SK-N-SH (cell line): ENCODE data around the gene DENND1A. TPM values are rescaled to one million over a fixed set of nuclear protein-coding genes. Genes with fewer than 3 reads are reported as not detected.

Experiments used
- CTCF ChIA-PET: fragments of 300-600, 350-600 bp; formaldehyde crosslinking; extraction: SDS; loops from one replicate; lab custom pipeline; 2021; lab: Yijun Ruan, JAX
- POLR2A ChIA-PET: fragments of 350-600 bp; sonication (Branson Sonifier 250); formaldehyde crosslinking; extraction: SDS; loops from one replicate; lab custom pipeline; 2020; ENCODE audit warnings: antibody characterized with exemption, inconsistent platforms; lab: Yijun Ruan, JAX
- DNase-seq: peaks from one replicate; pipeline ENCODE4 v3.0.0; 2012
- H2AFZ ChIP-seq: fragments of 200-600 bp; sonication (generic); 2 replicates; pipeline ENCODE4 v1.8.1; 2016; ENCODE audit warnings: antibody characterized with exemption, mild to moderate bottlenecking, low read depth
- H3F3A ChIP-seq: fragments of 200-600 bp; sonication (generic); replicated peaks from 2 replicates; pipeline ENCODE3; 2016; ENCODE audit warnings: antibody characterized with exemption, mild to moderate bottlenecking; ENCODE audit not compliant: insufficient read depth
- H3K27ac ChIP-seq, 2 experiments: fragments of 200-500 bp in 1 of 2; fragments of 200-600 bp in 1 of 2; sonication (Bioruptor generic) in 1 of 2; sonication (generic), shearing (Covaris generic) in 1 of 2; 2 replicates each; pipeline versions ENCODE4 v1.5.1 to v1.6.1; 2014 to 2016; ENCODE audit warnings: low read depth in 2 of 2, inconsistent platforms in 1 of 2, low read length in 1 of 2, mild to moderate bottlenecking in 1 of 2, mixed read lengths in 1 of 2
- H3K27me3 ChIP-seq: fragments of 200-600 bp; sonication (generic), shearing (Covaris generic); 2 replicates; pipeline ENCODE4 v1.6.1; 2016; ENCODE audit warnings: mixed run types; ENCODE audit not compliant: insufficient read depth
- H3K36me3 ChIP-seq, 2 experiments: fragments of 200-500 bp in 1 of 2; fragments of 200-600 bp in 1 of 2; sonication (Bioruptor generic) in 1 of 2; sonication (generic) in 1 of 2; replicated peaks in 1 of 2; 2 replicates each; pipeline versions ENCODE3 to v1.5.1; 2014 to 2016; ENCODE audit warnings: low read length in 1 of 2, mild to moderate bottlenecking in 1 of 2; ENCODE audit not compliant: insufficient read depth in 2 of 2, control insufficient read depth in 1 of 2
- H3K4me1 ChIP-seq, 2 experiments: fragments of 200-500 bp in 1 of 2; fragments of 200-600 bp in 1 of 2; sonication (Bioruptor generic) in 1 of 2; sonication (generic), shearing (Covaris generic) in 1 of 2; 2 replicates each; pipeline versions ENCODE4 v1.5.1 to v1.6.1; 2014 to 2016; ENCODE audit warnings: low read depth in 1 of 2, low read length in 1 of 2, mixed run types in 1 of 2; ENCODE audit not compliant: insufficient read depth in 2 of 2, control insufficient read depth in 1 of 2
- H3K4me2 ChIP-seq: fragments of 200-600 bp; sonication (generic), shearing (Covaris generic); 2 replicates; pipeline ENCODE4 v1.6.1; 2017; ENCODE audit warnings: mixed run types
- H3K4me3 ChIP-seq, 2 experiments: fragments of 200-500 bp in 1 of 2; fragments of 200-600 bp in 1 of 2; sonication (Bioruptor generic) in 1 of 2; sonication (generic), shearing (Covaris generic) in 1 of 2; 2 replicates each; pipeline versions ENCODE4 v1.5.1 to v1.8.1; 2014 to 2016; ENCODE audit warnings: low read depth in 2 of 2, inconsistent platforms in 1 of 2, low read length in 1 of 2, mild to moderate bottlenecking in 1 of 2, mixed read lengths in 1 of 2, moderate library complexity in 1 of 2
- H3K79me2 ChIP-seq: fragments of 200-600 bp; sonication (generic); 2 replicates; pipeline ENCODE4 v1.8.1; 2017; ENCODE audit warnings: mild to moderate bottlenecking; ENCODE audit not compliant: insufficient read depth
- H3K9ac ChIP-seq: fragments of 200-600 bp; sonication (generic); 2 replicates; pipeline ENCODE4 v1.6.1; 2017; ENCODE audit warnings: mixed run types
- H3K9me2 ChIP-seq: fragments of 200-600 bp; sonication (generic); 2 replicates; pipeline ENCODE4 v1.6.1; 2017; ENCODE audit warnings: mixed run types
- H3K9me3 ChIP-seq: fragments of 200-600 bp; sonication (generic); 2 replicates; pipeline ENCODE4 v1.6.1; 2017; ENCODE audit warnings: mixed run types, mild to moderate bottlenecking, moderate library complexity
- H4K20me1 ChIP-seq: fragments of 200-600 bp; sonication (generic); 2 replicates; pipeline ENCODE4 v1.6.1; 2017; ENCODE audit warnings: mild to moderate bottlenecking, mixed run types; ENCODE audit not compliant: insufficient read depth
- CHD2 ChIP-seq: fragments of 150-350 bp; IDR thresholded peaks from 2 replicates; pipeline ENCODE4 v1.6.1; 2018; ENCODE audit warnings: low read length; ENCODE audit not compliant: partially characterized antibody
- CTCF ChIP-seq: fragments of 200-600 bp; sonication (generic); IDR thresholded peaks from 2 replicates; pipeline ENCODE4 v1.6.1; 2017; ENCODE audit warnings: antibody characterized with exemption, mild to moderate bottlenecking, moderate library complexity
- ELF1 ChIP-seq: IDR thresholded peaks from 2 replicates; pipeline ENCODE4 v1.4.0; 2012
- EP300 ChIP-seq, 2 experiments: IDR thresholded peaks; 2 replicates each; pipeline versions ENCODE4 v1.4.0 to v1.6.1; 2012; ENCODE audit warnings: borderline replicate concordance in 1 of 2, low read depth in 1 of 2, low read length in 1 of 2
- FOXJ3 ChIP-seq: sonication (generic); formaldehyde crosslinking; IDR thresholded peaks from 2 replicates; pipeline ENCODE4 v1.5.1; 2020; ENCODE audit warnings: mild to moderate bottlenecking, missing genetic modification reagents
- FOXM1 ChIP-seq: IDR thresholded peaks from 2 replicates; pipeline ENCODE4 v1.4.0; 2012; ENCODE audit warnings: low read depth, mild to moderate bottlenecking
- GATA2 ChIP-seq: sonication (generic); formaldehyde crosslinking; IDR thresholded peaks from 2 replicates; pipeline ENCODE4 v1.5.0; 2020; ENCODE audit warnings: mild to moderate bottlenecking, missing genetic modification reagents
- IRF3 ChIP-seq: fragments of 150-350 bp; IDR thresholded peaks from 2 replicates; pipeline ENCODE4 v1.6.1; 2016; ENCODE audit warnings: mild to moderate bottlenecking, low read depth, low read length
- JUND ChIP-seq: IDR thresholded peaks from 2 replicates; pipeline ENCODE4 v1.4.0; 2012
- MAX ChIP-seq: IDR thresholded peaks from 2 replicates; pipeline ENCODE4 v1.4.0; 2012; ENCODE audit warnings: low read depth
- MEF2A ChIP-seq: IDR thresholded peaks from 2 replicates; pipeline ENCODE4 v1.4.0; 2012; ENCODE audit warnings: low read depth, borderline replicate concordance
- RCOR1 ChIP-seq: fragments of 150-350 bp; IDR thresholded peaks from 2 replicates; pipeline ENCODE4 v1.6.1; 2017; ENCODE audit warnings: antibody characterized with exemption, low read length
- REST ChIP-seq: IDR thresholded peaks from 2 replicates; pipeline ENCODE4 v1.6.1; 2012; ENCODE audit warnings: mild to moderate bottlenecking, low read depth, low read length, moderate library complexity
- RFX5 ChIP-seq: IDR thresholded peaks from 2 replicates; pipeline ENCODE4 v1.6.1; 2012; ENCODE audit warnings: mild to moderate bottlenecking, improper control_type of control experiment, low read length
- SIN3A ChIP-seq: IDR thresholded peaks from 2 replicates; pipeline ENCODE4 v1.6.1; 2012; ENCODE audit warnings: low read depth, mild to moderate bottlenecking, low read length, moderate library complexity, borderline replicate concordance
- TEAD4 ChIP-seq: IDR thresholded peaks from 2 replicates; pipeline ENCODE4 v1.4.0; 2012; ENCODE audit warnings: mild to moderate bottlenecking, borderline replicate concordance; ENCODE audit not compliant: insufficient read depth
- USF2 ChIP-seq: fragments of 150-350 bp; IDR thresholded peaks from 2 replicates; pipeline ENCODE4 v1.6.1; 2017; ENCODE audit warnings: antibody characterized with exemption, low read length, low read depth, borderline replicate concordance
- ZBTB33 ChIP-seq: IDR thresholded peaks from 2 replicates; pipeline ENCODE4 v1.4.0; 2012; ENCODE audit warnings: low read depth, borderline replicate concordance
- WGBS: methylation state at CpG from one replicate; pipeline ENCODE4 v1.1.6; 2017; ENCODE audit warnings: low lambda C conversion rate; 5-methylcytosine and 5-hydroxymethylcytosine counted together
- polyA plus RNA-seq, 3 experiments: library from polyadenylated mRNA; depleted of rRNA; stranded (reverse); fragments of >200 nt; gene quantifications; 2 replicates each; pipeline ENCODE4 v1.2.3, GENCODE V29; 2012

DENND1A gene
- polyA plus RNA-seq, 1 of the 3 experiments (the other 2 are of a cell fraction): 25.4 TPM

GRCh38 chr9:123686829-123687192 lies 243.1 kb downstream of the DENND1A start:
- no peaks in the 10 kb centered on the region for H4K20me1 ChIP-seq
- no peak overlapping the region for H2AFZ ChIP-seq
- H3K27me3 ChIP-seq: no peaks in the 10 kb centered on the region
- H3K9me3 ChIP-seq: no peaks in the 10 kb centered on the region
- POLR2A ChIA-PET: no interaction called here
- H3K4me1 ChIP-seq: no peaks in the 10 kb centered on the region; a peak in 2 of 4 replicates
- H3F3A ChIP-seq: no peaks in the 10 kb centered on the region
- H3K4me3 ChIP-seq: no peak overlapping the region
- 96% methylated on average over 3 of the region's 3 CpGs for WGBS
- H3K36me3 ChIP-seq: no peaks in the 10 kb centered on the region
- H3K79me2 ChIP-seq: no peaks in the 10 kb centered on the region
- no peak overlapping the region for H3K9ac ChIP-seq
- H3K9me2 ChIP-seq: no peaks in the 10 kb centered on the region
- TF ChIP-seq ELF1: no peak
- TF ChIP-seq GATA2 (CRISPR knock-in tag): no peak
- no peak for TF ChIP-seq IRF3
- no peak for TF ChIP-seq ZBTB33
- TF ChIP-seq TEAD4: no peak
- TF ChIP-seq FOXM1: no peak
- TF ChIP-seq CHD2: no peak
- no peak for TF ChIP-seq RCOR1
- no peak for TF ChIP-seq FOXJ3 (CRISPR knock-in tag)
- TF ChIP-seq EP300 (IDR thresholded peaks at IDR 0.05; ENCODE audit: borderline replicate concordance in 1 of 2, low read depth in 1 of 2, low read length in 1 of 2): no peak
- no peak for TF ChIP-seq JUND
- TF ChIP-seq MEF2A: no peak
- TF ChIP-seq CTCF: no peak
- TF ChIP-seq SIN3A: no peak
- TF ChIP-seq RFX5: no peak
- no peak for TF ChIP-seq USF2
- no peak for TF ChIP-seq MAX
- no peak for TF ChIP-seq REST
- TF ChIP-seq, all 33 proteins: peak for 0
- Histone ChIP-seq H3K27ac (no peak overlapping the region), H3K4me2 (no peak overlapping the region)
- CTCF ChIA-PET: interaction anchor here (0.7 to 1.2 kb wide), 3 partner anchors 8 to 104 kb away, joined by 3 to 4 read pairs (median 3); no protein-coding TSS in a partner anchor
- DNase-seq: no peak
